Measurements from ENCODE around the gene ZNF580.

DNA sequence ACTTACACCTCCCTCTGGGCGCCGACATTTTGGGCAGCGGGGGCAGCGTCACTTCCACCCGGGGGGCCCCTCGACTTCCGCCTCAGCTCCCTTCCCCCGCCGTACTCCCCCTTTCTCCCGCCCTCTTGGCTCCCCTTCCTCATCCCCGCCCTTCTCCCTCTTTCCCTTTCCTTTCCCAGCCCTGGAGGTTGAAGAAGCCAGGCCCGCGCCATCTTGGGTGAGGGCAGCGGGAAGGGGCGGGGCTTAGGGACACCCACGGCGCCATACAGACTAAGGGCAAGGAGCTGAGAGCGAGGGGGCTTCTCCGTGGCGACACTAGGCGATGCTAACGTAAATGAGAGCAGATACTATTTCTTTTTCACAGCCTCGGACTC, 41.3 kb upstream of the ZNF580 start, which contains the start of gene FIZ1:
- TF ChIP-seq POLR2A (IDR thresholded peaks at IDR 0.05; ENCODE audit: low read length) = no peak
- TF ChIP-seq GATA1 (IDR thresholded peaks at IDR 0.05; ENCODE audit: low read depth, low read length) = no peak
